GM12878 (cell line): ENCODE data around the gene CHRDL2. TPM values are rescaled to one million over a fixed set of nuclear protein-coding genes. Genes with fewer than 3 reads are reported as not detected.

Experiments
- ATAC-seq: fragments of 200-7000 bp; cut with Tn5 transposase; 3 replicates; pipeline ENCODE4 v1.9.1; 2020; ENCODE audit warnings: mild to moderate bottlenecking, moderate library complexity
- BruUV-seq: library from RNA; stranded (reverse); fragments of 400-500 nt; replicated peaks from 2 replicates; lab custom pipeline; 2021; lab: Mats Ljungman, UMichigan
- CTCF ChIA-PET: fragments of 300-600 bp; sonication (Branson Sonifier 250); formaldehyde crosslinking; extraction: SDS; loops from one replicate; lab custom pipeline; 2021; ENCODE audit warnings: inconsistent platforms; lab: Yijun Ruan, JAX
- POLR2A ChIA-PET: fragments of 350-600 bp; formaldehyde crosslinking; extraction: SDS; loops from one replicate; lab custom pipeline; 2021; ENCODE audit warnings: inconsistent platforms; lab: Charles Lee
- RAD21 ChIA-PET: fragments of 300-600 bp; sonication (Branson Sonifier 250); formaldehyde crosslinking; loops from one replicate; lab custom pipeline; 2023; ENCODE audit warnings: antibody characterized with exemption; ENCODE audit not compliant: unreplicated experiment; lab: Charles Lee
- SMC1A ChIA-PET: fragments of 300-600 bp; sonication (Branson Sonifier 250); formaldehyde crosslinking; loops from one replicate; lab custom pipeline; 2023; ENCODE audit not compliant: unreplicated experiment, uncharacterized antibody; lab: Charles Lee
- DNase-seq: peaks from one replicate; pipeline ENCODE4 v3.0.0-alpha.2; 2011; ENCODE audit warnings: low read depth, low spot score
- FAIRE-seq: peaks from 3 replicates; lab custom pipeline; 2011; peaks lifted over from hg19 to GRCh38; lab: Jason Lieb, UNC
- H2AFZ ChIP-seq: 2 replicates; pipeline ENCODE4 v1.6.0; 2011; ENCODE audit warnings: low read depth, low read length, control low read depth; ENCODE audit not compliant: control insufficient read depth
- H3K27ac ChIP-seq: 2 replicates; pipeline ENCODE4 v1.5.1; 2011; ENCODE audit warnings: control low read depth; ENCODE audit not compliant: control insufficient read depth, insufficient read depth
- H3K27me3 ChIP-seq, 2 experiments: replicated peaks in 1 of 2; 2 replicates each; pipeline versions ENCODE4 v1.6.0 to v1.6.1; 2011; ENCODE audit warnings: low read length in 1 of 2; ENCODE audit not compliant: control insufficient read depth in 2 of 2, insufficient read depth in 2 of 2
- H3K36me3 ChIP-seq, 2 experiments: 2 replicates each; pipeline ENCODE4 v1.5.1; 2011; ENCODE audit warnings: low read length in 1 of 2; ENCODE audit not compliant: control insufficient read depth in 2 of 2, insufficient read depth in 2 of 2
- H3K4me1 ChIP-seq: 2 replicates; pipeline ENCODE4 v1.6.1; 2011; ENCODE audit warnings: mild to moderate bottlenecking, low read length, moderate library complexity, mixed read lengths; ENCODE audit not compliant: control insufficient read depth, insufficient read depth
- H3K4me2 ChIP-seq: 2 replicates; pipeline ENCODE4 v1.6.0; 2011; ENCODE audit warnings: control low read depth; ENCODE audit not compliant: control insufficient read depth, insufficient read depth
- H3K4me3 ChIP-seq: fragments of 200-600 bp; sonication (generic); 2 replicates; pipeline ENCODE4 v1.5.1; 2016
- H3K79me2 ChIP-seq: 2 replicates; pipeline ENCODE4 v1.6.0; 2011; ENCODE audit warnings: low read length; ENCODE audit not compliant: control insufficient read depth, insufficient read depth
- H3K9ac ChIP-seq: 2 replicates; pipeline ENCODE4 v1.8.0; 2011; ENCODE audit warnings: low read length, control low read depth, mixed read lengths; ENCODE audit not compliant: control insufficient read depth, insufficient read depth
- H3K9me3 ChIP-seq: replicated peaks from 3 replicates; pipeline ENCODE4 v1.5.1; 2011; ENCODE audit warnings: mild to moderate bottlenecking, low read length; ENCODE audit not compliant: control insufficient read depth, insufficient read depth
- H4K20me1 ChIP-seq: 2 replicates; pipeline ENCODE4 v1.6.0; 2011; ENCODE audit not compliant: control insufficient read depth, insufficient read depth
- ATF7 ChIP-seq: fragments of 450-650 bp; IDR thresholded peaks from 2 replicates; pipeline ENCODE4 v1.6.1; 2016; ENCODE audit warnings: low read depth, mild to moderate bottlenecking
- FOS ChIP-seq: IDR thresholded peaks from 3 replicates; pipeline ENCODE4 v1.6.1; 2011; ENCODE audit warnings: borderline replicate concordance; ENCODE audit not compliant: insufficient read length; ENCODE audit errors: extremely low read depth
- HCFC1 ChIP-seq: fragments of 150-350 bp; IDR thresholded peaks from 2 replicates; pipeline ENCODE4 v1.6.1; 2014; ENCODE audit warnings: low read length
- MYC ChIP-seq: IDR thresholded peaks from 2 replicates; pipeline ENCODE4 v1.6.1; 2011; ENCODE audit warnings: mild to moderate bottlenecking, low read length, moderate library complexity, inconsistent platforms; ENCODE audit not compliant: insufficient read depth, insufficient replicate concordance, insufficient read length, severe bottlenecking
- NFXL1 ChIP-seq: fragments of 450-650 bp; IDR thresholded peaks from 2 replicates; pipeline ENCODE4 v1.6.1; 2017; ENCODE audit warnings: antibody characterized with exemption, mild to moderate bottlenecking, borderline replicate concordance
- POU2F2 ChIP-seq: IDR thresholded peaks from 3 replicates; pipeline ENCODE4 v1.6.1; 2011; ENCODE audit warnings: low read depth, mild to moderate bottlenecking, low read length, borderline replicate concordance
- TAF1 ChIP-seq: IDR thresholded peaks from 2 replicates; pipeline ENCODE4 v1.6.1; 2011; ENCODE audit warnings: mild to moderate bottlenecking, low read depth, low read length, borderline replicate concordance
- WGBS: methylation state at CpG from one replicate; pipeline ENCODE4 v1.1.6; 2016; ENCODE audit warnings: low lambda C conversion rate; ENCODE audit not compliant: insufficient replicate concordance, insufficient coverage; ENCODE audit errors: missing lambda C conversion rate; 5-methylcytosine and 5-hydroxymethylcytosine counted together
- in situ Hi-C: fragments of 300-500 bp; cut with MboI; formaldehyde crosslinking; loops from 9 replicates; pipeline ENCODE4 v1.14.3; 2018; ENCODE audit warnings: mixed read lengths
- intact Hi-C: fragments of 100-400 bp; cut with micrococcal nuclease; formaldehyde crosslinking; loops from one replicate; pipeline ENCODE4 v1.14.2; 2022; ENCODE audit not compliant: unreplicated experiment
- polyA plus RNA-seq, 11 experiments: library from polyadenylated mRNA; depleted of rRNA in 4 of 11; unstranded in 6 of 11; stranded (reverse) in 5 of 11; fragments of >200 nt; fragmentation: Nextera tagmentation in 4 of 11; fragmentation: Illumina TruSeq in 1 of 11; extraction: Ambion mirVana in 4 of 11; extraction: Trizol in 1 of 11; gene quantifications; 1 replicate in 1 of 11; 2 replicates in 10 of 11; pipeline versions ENCODE4 v1.2.1 to v1.2.3, GENCODE V29; 2011 to 2016; ENCODE audit warnings: inconsistent platforms in 2 of 11, missing spikeins in 2 of 11, low read depth in 1 of 11
- total RNA-seq, 4 experiments: library from RNA; depleted of rRNA in 3 of 4; stranded (reverse); fragments of >200 nt in 3 of 4; fragmentation: Illumina TruSeq in 1 of 4; extraction: Trizol in 1 of 4; gene quantifications; 2 replicates each; pipeline versions ENCODE4 v1.2.1 to v1.2.3, GENCODE V29; 2013 to 2021
- TF ChIP-seq, protein P1 (sequence below): IDR thresholded peaks from 2 replicates; pipeline ENCODE4 v1.6.1; 2011; ENCODE audit warnings: mild to moderate bottlenecking, low read depth, low read length, moderate library complexity; ENCODE audit not compliant: insufficient replicate concordance

Gene CHRDL2
- total and polyA plus RNA-seq, 10 of the 15 experiments (the other 5 are each of a cell fraction or from before 2014, with no cell fraction given): not detected

DNA sequence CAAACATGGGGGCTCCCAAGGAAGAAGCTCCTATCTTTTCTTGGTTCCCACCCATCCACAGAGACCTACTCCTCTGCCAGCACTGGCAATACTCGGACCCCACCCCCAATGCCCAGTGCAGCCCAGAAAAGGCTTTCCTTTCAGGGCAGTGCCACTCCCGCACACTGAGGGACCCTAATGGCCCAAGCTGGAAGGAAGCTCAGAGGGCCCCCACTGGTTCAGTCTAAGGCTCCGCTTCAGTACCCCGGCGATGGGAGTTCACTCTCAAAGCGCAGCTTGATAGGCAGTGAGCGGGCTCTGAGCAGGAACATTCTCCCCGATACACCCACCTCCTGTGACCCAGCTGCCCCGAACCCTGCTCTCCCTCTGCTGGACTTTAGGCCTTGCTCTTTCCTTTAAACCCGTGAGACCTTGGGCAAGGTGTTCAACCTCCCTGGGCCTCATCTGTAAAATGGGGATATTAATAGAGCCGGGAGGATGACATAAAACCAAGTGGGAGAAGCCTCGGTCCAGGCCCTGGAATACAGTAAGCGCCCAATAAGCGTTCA is 48.4 kb downstream of the CHRDL2 start:
- Histone ChIP-seq H4K20me1 (no peaks in the 10 kb centered on the region), H2AFZ (no peak overlapping the region), H3K27me3 (peaks cover 0 to 2% of the 10 kb centered on the region in 2 experiments; a peak in 1 of 4 replicates), H3K4me3 (no peak overlapping the region), H3K27ac (no peak overlapping the region), H3K4me1 (no peaks in the 10 kb centered on the region), H3K9me3 (no peaks in the 10 kb centered on the region; the same call in 2 of the 3 replicates), H3K36me3 (no peaks in the 10 kb centered on the region), H3K4me2 (no peak overlapping the region), H3K79me2 (no peaks in the 10 kb centered on the region), H3K9ac (no peak overlapping the region)
- RAD21 ChIA-PET: no interaction called here
- TF ChIP-seq POU2F2 (no peak), TAF1 (no peak), FOS (no peak), NFXL1 (no peak), HCFC1 (no peak), MYC (no peak), ATF7 (no peak)
- TF ChIP-seq, protein P1, sequence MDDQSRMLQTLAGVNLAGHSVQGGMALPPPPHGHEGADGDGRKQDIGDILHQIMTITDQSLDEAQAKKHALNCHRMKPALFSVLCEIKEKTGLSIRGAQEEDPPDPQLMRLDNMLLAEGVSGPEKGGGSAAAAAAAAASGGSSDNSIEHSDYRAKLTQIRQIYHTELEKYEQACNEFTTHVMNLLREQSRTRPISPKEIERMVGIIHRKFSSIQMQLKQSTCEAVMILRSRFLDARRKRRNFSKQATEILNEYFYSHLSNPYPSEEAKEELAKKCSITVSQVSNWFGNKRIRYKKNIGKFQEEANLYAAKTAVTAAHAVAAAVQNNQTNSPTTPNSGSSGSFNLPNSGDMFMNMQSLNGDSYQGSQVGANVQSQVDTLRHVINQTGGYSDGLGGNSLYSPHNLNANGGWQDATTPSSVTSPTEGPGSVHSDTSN: no peak
- SMC1A ChIA-PET: interaction anchor here (1.8 kb wide), 1 partner anchor 10 kb away, joined by 4 read pairs; no protein-coding TSS in a partner anchor
- WGBS: 71% methylated on average over 12 of the region's 14 CpGs
- CTCF ChIA-PET: no interaction called here
- POLR2A ChIA-PET: no interaction called here
- ATAC-seq (no peak), FAIRE-seq (no peak), DNase-seq (no peak)
- intact Hi-C loops: no loop called here
- in situ Hi-C loops: no loop called here
- BruUV-seq: no TSS peak
